GM12892 (cell line): ENCODE results near the gene YEATS4.

Experiments
- DNase-seq: peaks from one replicate; pipeline ENCODE4 v3.0.0; 2011; ENCODE audit not compliant: insufficient read length
- FAIRE-seq: peaks from 2 replicates; lab custom pipeline; 2011; peaks lifted over from hg19 to GRCh38; lab: Jason Lieb, UNC
- POLR2A ChIP-seq: IDR thresholded peaks from 2 replicates; pipeline ENCODE4 v1.6.1; 2011; ENCODE audit warnings: low read depth, low read length, control low read depth
- POLR2AphosphoS5 ChIP-seq: IDR thresholded peaks from 2 replicates; pipeline ENCODE4 v1.6.1; 2011; ENCODE audit warnings: low read depth, low read length, control low read depth
- TAF1 ChIP-seq: IDR thresholded peaks from 2 replicates; pipeline ENCODE4 v1.6.1; 2011; ENCODE audit warnings: low read depth, mild to moderate bottlenecking, control low read depth, low read length, borderline replicate concordance

Gene YEATS4

GRCh38 chr12:69331909-69332684 lies 27.4 kb upstream of the YEATS4 start:
- DNase-seq (no peak), FAIRE-seq (no peak)
- TF ChIP-seq TAF1 (no peak), POLR2AphosphoS5 (no peak), POLR2A (no peak)

GRCh38 chr12:69332815-69333358 lies 26.7 kb upstream of the YEATS4 start:
- FAIRE-seq = no peak
- TF ChIP-seq POLR2A (no peak), TAF1 (no peak), POLR2AphosphoS5 (no peak)
- DNase-seq = no peak

GRCh38 chr12:69334158-69334557 lies 25.4 kb upstream of the YEATS4 start:
- no peak for FAIRE-seq
- no peak for DNase-seq
- TF ChIP-seq POLR2A (no peak), TAF1 (no peak), POLR2AphosphoS5 (no peak)

GRCh38 chr12:69337311-69338090 lies 22.0 kb upstream of the YEATS4 start:
- TF ChIP-seq POLR2A = no peak
- DNase-seq = no peak
- no peak for FAIRE-seq

- FAIRE-seq (no peak), DNase-seq (no peak)
- TF ChIP-seq POLR2A (no peak), TAF1 (no peak), POLR2AphosphoS5 (no peak)
Measured at GRCh38 chr12:69338120-69338859, 21.3 kb upstream of the YEATS4 start.

- no peak for DNase-seq
- no peak for FAIRE-seq
- TF ChIP-seq POLR2AphosphoS5 (no peak), TAF1 (no peak), POLR2A (no peak)
Measured at GRCh38 chr12:69338936-69339335, 20.6 kb upstream of the YEATS4 start.

GRCh38 chr12:69339999-69340398 lies 19.5 kb upstream of the YEATS4 start:
- no peak for TF ChIP-seq TAF1
- TF ChIP-seq POLR2A = no peak
- TF ChIP-seq POLR2AphosphoS5 = no peak
- no peak for DNase-seq
- FAIRE-seq = no peak

GRCh38 chr12:69341328-69341727 lies 18.2 kb upstream of the YEATS4 start:
- DNase-seq (no peak), FAIRE-seq (no peak)
- no peak for TF ChIP-seq POLR2A
- TF ChIP-seq TAF1 = no peak
- no peak for TF ChIP-seq POLR2AphosphoS5

GRCh38 chr12:69342421-69342820 lies 17.1 kb upstream of the YEATS4 start:
- peak; percentile 33 for FAIRE-seq
- DNase-seq = no peak
- TF ChIP-seq POLR2AphosphoS5 = no peak
- TF ChIP-seq TAF1 = no peak
- TF ChIP-seq POLR2A = no peak

GRCh38 chr12:69343357-69343756 lies 16.2 kb upstream of the YEATS4 start:
- FAIRE-seq = no peak
- TF ChIP-seq POLR2AphosphoS5 = no peak
- no peak for TF ChIP-seq POLR2A
- TF ChIP-seq TAF1 = no peak
- no peak for DNase-seq
